PC-9 (cell line): ENCODE data around the gene MTCH2.

Experiments
- EZH2 ChIP-seq: fragments of 200-600 bp; sonication (generic); IDR thresholded peaks from 2 replicates; pipeline ENCODE4 v1.8.0; 2017; ENCODE audit warnings: antibody characterized with exemption, low read depth
- TF ChIP-seq, protein P1 (sequence below): fragments of 200-600 bp; sonication (generic); conservative IDR thresholded peaks from 2 replicates; pipeline ENCODE4 v1.6.1; 2017; ENCODE audit warnings: mixed run types, antibody characterized with exemption, mild to moderate bottlenecking, moderate library complexity

DNA sequence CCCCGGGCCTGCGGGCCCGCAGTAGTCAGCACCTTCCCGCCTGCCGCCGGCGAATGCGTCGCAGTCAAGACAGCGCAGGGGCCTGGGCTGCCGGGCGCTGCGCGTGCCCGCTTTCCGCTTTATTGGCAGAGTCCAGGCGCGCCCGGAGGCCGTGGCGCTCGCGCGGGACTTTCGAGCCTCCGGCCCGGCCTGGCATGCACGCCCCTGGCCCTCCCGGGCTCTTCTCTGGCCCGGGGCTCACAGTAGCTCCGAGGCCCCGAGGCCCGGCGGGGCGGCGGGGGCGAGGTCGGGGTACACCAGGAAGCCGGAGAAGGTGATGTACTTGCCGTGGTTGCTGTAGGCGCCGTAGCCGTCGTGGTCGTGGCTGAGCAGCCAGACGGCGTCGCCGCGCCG is 52.8 kb downstream of the MTCH2 start:
- no peak for TF ChIP-seq EZH2
- TF ChIP-seq, protein P1, sequence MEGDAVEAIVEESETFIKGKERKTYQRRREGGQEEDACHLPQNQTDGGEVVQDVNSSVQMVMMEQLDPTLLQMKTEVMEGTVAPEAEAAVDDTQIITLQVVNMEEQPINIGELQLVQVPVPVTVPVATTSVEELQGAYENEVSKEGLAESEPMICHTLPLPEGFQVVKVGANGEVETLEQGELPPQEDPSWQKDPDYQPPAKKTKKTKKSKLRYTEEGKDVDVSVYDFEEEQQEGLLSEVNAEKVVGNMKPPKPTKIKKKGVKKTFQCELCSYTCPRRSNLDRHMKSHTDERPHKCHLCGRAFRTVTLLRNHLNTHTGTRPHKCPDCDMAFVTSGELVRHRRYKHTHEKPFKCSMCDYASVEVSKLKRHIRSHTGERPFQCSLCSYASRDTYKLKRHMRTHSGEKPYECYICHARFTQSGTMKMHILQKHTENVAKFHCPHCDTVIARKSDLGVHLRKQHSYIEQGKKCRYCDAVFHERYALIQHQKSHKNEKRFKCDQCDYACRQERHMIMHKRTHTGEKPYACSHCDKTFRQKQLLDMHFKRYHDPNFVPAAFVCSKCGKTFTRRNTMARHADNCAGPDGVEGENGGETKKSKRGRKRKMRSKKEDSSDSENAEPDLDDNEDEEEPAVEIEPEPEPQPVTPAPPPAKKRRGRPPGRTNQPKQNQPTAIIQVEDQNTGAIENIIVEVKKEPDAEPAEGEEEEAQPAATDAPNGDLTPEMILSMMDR: no peak
